DOHH2 (cell line): ENCODE results near the gene KDM2A.

Source experiments
- H3F3A ChIP-seq: fragments of 200-600 bp; sonication (generic), shearing (Covaris generic); 2 replicates; pipeline ENCODE4 v1.6.0; 2016; ENCODE audit warnings: antibody characterized with exemption, mild to moderate bottlenecking; ENCODE audit not compliant: control insufficient read depth, insufficient read depth
- H3K27ac ChIP-seq: fragments of 200-600 bp; sonication (generic); 2 replicates; pipeline ENCODE4 v1.5.1; 2014; ENCODE audit warnings: low read depth, mild to moderate bottlenecking, low read length, moderate library complexity
- H3K27me3 ChIP-seq: fragments of 200-600 bp; sonication (generic); 2 replicates; pipeline ENCODE4 v1.6.1; 2014; ENCODE audit warnings: mild to moderate bottlenecking, low read length, mixed read lengths; ENCODE audit not compliant: control insufficient read depth
- H3K36me3 ChIP-seq: fragments of 200-600 bp; sonication (generic); 2 replicates; pipeline ENCODE4 v1.6.1; 2014; ENCODE audit warnings: mild to moderate bottlenecking, low read length, moderate library complexity, mixed read lengths; ENCODE audit not compliant: control insufficient read depth
- H3K4me1 ChIP-seq: fragments of 200-600 bp; sonication (generic); 2 replicates; pipeline ENCODE4 v1.6.1; 2014; ENCODE audit warnings: mild to moderate bottlenecking, low read length, mixed read lengths; ENCODE audit not compliant: control insufficient read depth
- H3K4me2 ChIP-seq: fragments of 200-600 bp; sonication (generic); 2 replicates; pipeline ENCODE4 v1.6.0; 2014; ENCODE audit warnings: mild to moderate bottlenecking, low read length, moderate library complexity
- H3K4me3 ChIP-seq: fragments of 200-600 bp; sonication (generic); 2 replicates; pipeline ENCODE4 v1.5.1; 2014; ENCODE audit warnings: mild to moderate bottlenecking, low read length, mixed read lengths
- H3K79me2 ChIP-seq: fragments of 200-600 bp; sonication (generic); 2 replicates; pipeline ENCODE4 v1.6.1; 2014; ENCODE audit warnings: mild to moderate bottlenecking, low read length, mixed read lengths; ENCODE audit not compliant: control insufficient read depth
- H3K9me2 ChIP-seq: fragments of 200-600 bp; sonication (generic); replicated peaks from 2 replicates; pipeline ENCODE4 v1.6.1; 2014; ENCODE audit warnings: mild to moderate bottlenecking, low read length, mixed read lengths; ENCODE audit not compliant: control insufficient read depth
- H3K9me3 ChIP-seq: fragments of 200-600 bp; sonication (generic); 2 replicates; pipeline ENCODE4 v1.6.1; 2014; ENCODE audit warnings: antibody characterized with exemption, low read length, mixed read lengths; ENCODE audit not compliant: control insufficient read depth, insufficient read depth
- H4K20me1 ChIP-seq: fragments of 200-600 bp; sonication (generic); 2 replicates; pipeline ENCODE4 v1.6.0; 2014; ENCODE audit warnings: low read depth, mild to moderate bottlenecking, antibody characterized with exemption, low read length, moderate library complexity; ENCODE audit not compliant: control insufficient read depth, insufficient read depth
- EZH2phosphoT487 ChIP-seq: fragments of 200-600 bp; sonication (generic); IDR thresholded peaks from 2 replicates; pipeline ENCODE4 v1.6.1; 2017; ENCODE audit warnings: borderline replicate concordance, mild to moderate bottlenecking, antibody characterized with exemption, low read length, moderate library complexity, mixed read lengths
- TF ChIP-seq, protein P1 (sequence below): fragments of 200-600 bp; sonication (generic); IDR thresholded peaks from one replicate; pipeline ENCODE4 v1.5.1; 2014; ENCODE audit warnings: antibody characterized with exemption, mild to moderate bottlenecking, low read depth, low read length; ENCODE audit not compliant: poor library complexity, severe bottlenecking

The KDM2A gene

DNA sequence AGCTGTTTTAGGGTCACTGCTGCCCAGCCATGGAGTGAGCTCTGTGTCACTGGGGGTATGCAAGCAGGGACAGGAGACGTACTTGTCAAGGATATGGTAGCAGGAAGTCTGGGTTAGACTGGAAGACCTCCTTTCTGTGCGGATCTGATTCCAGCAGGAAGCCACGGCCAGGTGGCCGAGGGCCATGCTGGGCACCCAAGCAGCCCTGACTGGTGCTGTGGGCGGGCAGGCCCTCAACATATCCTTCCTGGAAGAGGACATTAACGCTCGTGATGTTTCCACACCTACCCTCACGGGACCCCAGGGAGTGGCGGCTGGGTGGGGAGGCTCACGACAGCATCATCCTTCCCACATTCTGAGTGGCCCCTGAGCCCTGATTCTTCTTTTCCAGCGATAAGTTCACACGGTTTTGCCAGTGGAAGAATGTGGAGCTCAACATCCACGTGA is 161.3 kb downstream of the KDM2A start:
- Histone ChIP-seq H3K27me3 (no peaks in the 10 kb centered on the region), H3K27ac (no peak overlapping the region), H3K79me2 (peaks cover 58% of the 10 kb centered on the region), H3K4me3 (no peak overlapping the region), H3F3A (peaks cover 19% of the 10 kb centered on the region), H3K9me3 (no peaks in the 10 kb centered on the region), H3K9me2 (no peaks in the 10 kb centered on the region), H3K36me3 (peaks cover 98% of the 10 kb centered on the region), H3K4me1 (peaks cover 56% of the 10 kb centered on the region), H3K4me2 (no peak overlapping the region), H4K20me1 (no peaks in the 10 kb centered on the region)
- TF ChIP-seq, protein P1, sequence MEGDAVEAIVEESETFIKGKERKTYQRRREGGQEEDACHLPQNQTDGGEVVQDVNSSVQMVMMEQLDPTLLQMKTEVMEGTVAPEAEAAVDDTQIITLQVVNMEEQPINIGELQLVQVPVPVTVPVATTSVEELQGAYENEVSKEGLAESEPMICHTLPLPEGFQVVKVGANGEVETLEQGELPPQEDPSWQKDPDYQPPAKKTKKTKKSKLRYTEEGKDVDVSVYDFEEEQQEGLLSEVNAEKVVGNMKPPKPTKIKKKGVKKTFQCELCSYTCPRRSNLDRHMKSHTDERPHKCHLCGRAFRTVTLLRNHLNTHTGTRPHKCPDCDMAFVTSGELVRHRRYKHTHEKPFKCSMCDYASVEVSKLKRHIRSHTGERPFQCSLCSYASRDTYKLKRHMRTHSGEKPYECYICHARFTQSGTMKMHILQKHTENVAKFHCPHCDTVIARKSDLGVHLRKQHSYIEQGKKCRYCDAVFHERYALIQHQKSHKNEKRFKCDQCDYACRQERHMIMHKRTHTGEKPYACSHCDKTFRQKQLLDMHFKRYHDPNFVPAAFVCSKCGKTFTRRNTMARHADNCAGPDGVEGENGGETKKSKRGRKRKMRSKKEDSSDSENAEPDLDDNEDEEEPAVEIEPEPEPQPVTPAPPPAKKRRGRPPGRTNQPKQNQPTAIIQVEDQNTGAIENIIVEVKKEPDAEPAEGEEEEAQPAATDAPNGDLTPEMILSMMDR, result no peak
- no peak for TF ChIP-seq EZH2phosphoT487

DNA sequence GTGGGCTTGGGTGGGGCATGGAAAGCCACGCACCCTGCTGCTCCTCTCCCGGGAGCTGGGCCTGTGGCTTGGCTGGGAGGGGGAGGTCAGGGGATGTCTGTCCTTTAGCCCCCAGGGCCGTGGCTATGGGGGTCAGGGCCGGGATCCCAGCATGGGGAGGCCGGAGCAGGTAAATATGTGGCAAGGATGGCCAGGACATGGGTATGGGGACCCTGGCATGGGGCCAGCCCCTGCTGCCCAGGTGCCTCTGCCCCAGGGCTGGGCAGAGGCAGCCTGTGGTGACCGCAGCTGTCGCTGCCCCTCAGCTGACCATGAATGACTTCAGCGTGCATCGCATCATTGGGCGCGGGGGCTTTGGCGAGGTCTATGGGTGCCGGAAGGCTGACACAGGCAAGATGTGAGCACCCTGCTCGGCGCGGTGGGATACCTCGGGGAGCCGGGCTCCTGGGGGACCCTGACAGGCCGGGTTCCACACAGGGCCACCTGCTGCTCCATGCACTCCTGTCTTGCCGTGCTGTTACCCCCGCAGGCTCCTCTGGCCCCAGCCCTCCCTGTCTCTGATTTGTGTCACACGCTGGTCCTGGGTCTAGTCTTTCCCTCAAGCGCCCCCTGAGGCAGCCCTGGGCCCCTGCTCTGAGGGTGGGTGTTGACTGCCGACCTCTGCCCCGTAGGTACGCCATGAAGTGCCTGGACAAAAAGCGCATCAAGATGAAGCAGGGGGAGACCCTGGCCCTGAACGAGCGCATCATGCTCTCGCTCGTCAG is 161.9 kb downstream of the KDM2A start:
- Histone ChIP-seq H3F3A (peaks cover 16% of the 10 kb centered on the region), H3K4me2 (no peak overlapping the region), H3K79me2 (peaks cover 52% of the 10 kb centered on the region), H3K36me3 (peaks cover 98% of the 10 kb centered on the region), H4K20me1 (no peaks in the 10 kb centered on the region), H3K27me3 (no peaks in the 10 kb centered on the region), H3K9me3 (no peaks in the 10 kb centered on the region), H3K27ac (no peak overlapping the region), H3K4me3 (no peak overlapping the region), H3K9me2 (no peaks in the 10 kb centered on the region), H3K4me1 (peaks cover 56% of the 10 kb centered on the region)
- TF ChIP-seq, protein P1, result no peak
- TF ChIP-seq EZH2phosphoT487, result no peak

DNA sequence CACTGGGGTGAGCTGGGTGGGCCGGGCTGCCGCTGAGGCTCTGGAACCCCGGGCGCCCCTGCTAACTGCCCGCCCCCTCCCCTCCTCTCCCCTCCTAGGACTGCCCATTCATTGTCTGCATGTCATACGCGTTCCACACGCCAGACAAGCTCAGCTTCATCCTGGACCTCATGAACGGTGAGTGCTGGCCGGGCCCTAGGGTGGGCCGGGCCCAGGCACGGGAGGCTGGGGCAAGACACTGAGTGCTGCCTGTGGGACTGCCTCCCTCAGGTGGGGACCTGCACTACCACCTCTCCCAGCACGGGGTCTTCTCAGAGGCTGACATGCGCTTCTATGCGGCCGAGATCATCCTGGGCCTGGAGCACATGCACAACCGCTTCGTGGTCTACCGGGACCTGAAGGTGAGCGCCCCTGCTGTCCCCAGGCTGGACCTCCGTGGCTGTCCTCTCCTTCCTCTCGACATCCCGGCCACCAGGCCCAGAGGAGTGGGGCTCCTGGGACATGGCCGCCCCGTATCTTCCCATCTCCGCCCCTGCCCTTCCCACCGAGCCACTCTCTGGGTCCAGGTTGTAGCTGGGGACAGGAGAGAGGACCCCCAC is 162.6 kb downstream of the KDM2A start:
- no peaks in the 10 kb centered on the region for H3K9me2 ChIP-seq
- H3K27me3 ChIP-seq, result no peaks in the 10 kb centered on the region
- H3K27ac ChIP-seq, result no peak overlapping the region
- peaks cover 56% of the 10 kb centered on the region for H3K4me1 ChIP-seq
- peaks cover 45% of the 10 kb centered on the region for H3K79me2 ChIP-seq
- H4K20me1 ChIP-seq, result no peaks in the 10 kb centered on the region
- no peaks in the 10 kb centered on the region for H3K9me3 ChIP-seq
- peaks cover 13% of the 10 kb centered on the region for H3F3A ChIP-seq
- no peak overlapping the region for H3K4me3 ChIP-seq
- peaks cover 98% of the 10 kb centered on the region for H3K36me3 ChIP-seq
- TF ChIP-seq, protein P1, result no peak
- no peak for TF ChIP-seq EZH2phosphoT487
- no peak overlapping the region for H3K4me2 ChIP-seq
